Ureter (tissue), 1 donor: ENCODE data around the gene TRIM40. TPM values are rescaled to one million over a fixed set of nuclear protein-coding genes. Genes with fewer than 3 reads are reported as not detected.

Experiments used
- DNase-seq: peaks from one replicate; pipeline ENCODE4 v3.0.0-alpha.2; 2020; ENCODE audit warnings: low spot score
- total RNA-seq: library from RNA; stranded (reverse); gene quantifications from one replicate; pipeline ENCODE4 v1.2.4, GENCODE V29; 2023
- donor health status: DM: yes; HTN: yes; CAD: no.

Gene TRIM40, protein sequence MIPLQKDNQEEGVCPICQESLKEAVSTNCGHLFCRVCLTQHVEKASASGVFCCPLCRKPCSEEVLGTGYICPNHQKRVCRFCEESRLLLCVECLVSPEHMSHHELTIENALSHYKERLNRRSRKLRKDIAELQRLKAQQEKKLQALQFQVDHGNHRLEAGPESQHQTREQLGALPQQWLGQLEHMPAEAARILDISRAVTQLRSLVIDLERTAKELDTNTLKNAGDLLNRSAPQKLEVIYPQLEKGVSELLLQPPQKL
- total RNA-seq, result not detected

DNA sequence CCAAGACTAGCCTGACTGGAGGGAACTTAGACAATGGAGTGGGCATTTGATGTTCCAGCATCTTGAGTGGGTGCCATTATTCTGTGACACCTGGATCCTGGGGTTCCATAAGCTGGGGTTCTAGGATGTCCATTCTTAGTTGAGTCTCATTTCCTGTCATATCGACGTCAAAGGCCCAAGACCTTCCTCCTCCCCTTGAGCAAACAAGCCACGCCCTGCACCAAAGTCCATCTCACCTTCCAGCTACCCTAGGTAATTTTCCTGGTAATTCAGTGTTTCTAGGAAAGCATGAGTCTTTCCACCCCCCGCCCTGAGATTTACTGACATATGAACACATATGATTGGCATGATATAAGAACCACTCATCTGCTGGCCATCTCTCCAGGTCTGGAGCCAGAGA lies at the start of gene TRIM40:
Gene TRIM40, plus strand, starts transcription at position 384 of the 400 bp plus-strand sequence. CDS start 897 bp downstream, outside the sequence.
- no peak for DNase-seq

DNA sequence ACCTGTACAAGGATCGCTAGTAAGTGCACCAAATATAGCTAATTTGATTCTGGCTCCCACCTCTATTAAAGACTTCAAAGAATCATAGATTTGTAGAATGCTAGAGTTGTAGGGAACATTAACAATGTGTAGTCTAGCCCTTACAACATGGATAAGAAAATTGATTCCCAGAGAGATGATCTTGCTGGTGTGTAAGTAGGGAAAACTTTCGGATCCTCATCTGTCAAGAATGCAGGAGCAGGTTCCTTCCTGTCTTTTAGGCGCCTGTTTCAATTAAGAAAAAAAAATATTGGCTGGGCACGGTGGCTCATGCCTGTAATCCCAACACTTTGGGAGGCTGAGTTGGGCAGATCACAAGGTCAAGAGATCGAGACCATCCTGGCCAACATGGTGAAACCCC lies 48.1 kb upstream of the TRIM40 start:
- no peak for DNase-seq

- peak; percentile 73 for DNase-seq
Observed at GRCh38 chr6:30091577-30092381, 44.2 kb upstream of the TRIM40 start.

- DNase-seq, result no peak
Observed at GRCh38 chr6:30092852-30093543, 42.9 kb upstream of the TRIM40 start.

DNA sequence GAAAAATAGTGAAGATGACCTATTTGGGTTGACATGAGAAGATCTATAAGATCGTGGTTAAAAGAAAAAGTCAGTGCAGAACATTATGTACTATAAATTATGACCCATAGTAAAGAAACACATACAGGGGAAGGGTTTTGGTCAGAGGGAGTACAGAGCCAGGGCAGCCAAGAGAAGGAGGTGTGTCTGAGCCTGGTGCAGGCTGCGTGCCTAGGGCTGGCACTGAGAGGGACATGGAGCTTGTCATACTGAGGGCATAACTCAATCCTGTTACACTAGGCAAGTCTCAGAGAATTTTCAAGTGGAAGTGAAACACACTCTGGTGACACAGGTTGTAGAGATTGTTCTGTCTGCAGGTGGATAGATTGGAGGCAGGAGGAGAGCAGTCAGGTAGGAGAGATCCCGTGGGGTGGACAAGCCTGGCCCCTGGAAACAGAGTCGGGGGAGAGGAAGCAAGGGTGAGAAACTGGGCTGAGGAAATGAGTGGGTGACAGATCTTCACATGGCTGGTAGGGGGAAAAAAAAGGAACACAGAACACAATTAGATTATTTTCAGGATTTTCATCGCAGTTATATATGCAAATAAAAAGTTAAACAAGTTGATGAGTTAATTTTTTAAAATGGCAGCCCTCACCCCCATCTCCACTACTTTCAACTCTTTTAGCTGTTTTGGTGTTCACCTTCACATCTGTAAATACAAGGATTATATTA lies 41.8 kb upstream of the TRIM40 start:
- no peak for DNase-seq

GRCh38 chr6:30096829-30097228 lies 39.1 kb upstream of the TRIM40 start:
- no peak for DNase-seq

DNA sequence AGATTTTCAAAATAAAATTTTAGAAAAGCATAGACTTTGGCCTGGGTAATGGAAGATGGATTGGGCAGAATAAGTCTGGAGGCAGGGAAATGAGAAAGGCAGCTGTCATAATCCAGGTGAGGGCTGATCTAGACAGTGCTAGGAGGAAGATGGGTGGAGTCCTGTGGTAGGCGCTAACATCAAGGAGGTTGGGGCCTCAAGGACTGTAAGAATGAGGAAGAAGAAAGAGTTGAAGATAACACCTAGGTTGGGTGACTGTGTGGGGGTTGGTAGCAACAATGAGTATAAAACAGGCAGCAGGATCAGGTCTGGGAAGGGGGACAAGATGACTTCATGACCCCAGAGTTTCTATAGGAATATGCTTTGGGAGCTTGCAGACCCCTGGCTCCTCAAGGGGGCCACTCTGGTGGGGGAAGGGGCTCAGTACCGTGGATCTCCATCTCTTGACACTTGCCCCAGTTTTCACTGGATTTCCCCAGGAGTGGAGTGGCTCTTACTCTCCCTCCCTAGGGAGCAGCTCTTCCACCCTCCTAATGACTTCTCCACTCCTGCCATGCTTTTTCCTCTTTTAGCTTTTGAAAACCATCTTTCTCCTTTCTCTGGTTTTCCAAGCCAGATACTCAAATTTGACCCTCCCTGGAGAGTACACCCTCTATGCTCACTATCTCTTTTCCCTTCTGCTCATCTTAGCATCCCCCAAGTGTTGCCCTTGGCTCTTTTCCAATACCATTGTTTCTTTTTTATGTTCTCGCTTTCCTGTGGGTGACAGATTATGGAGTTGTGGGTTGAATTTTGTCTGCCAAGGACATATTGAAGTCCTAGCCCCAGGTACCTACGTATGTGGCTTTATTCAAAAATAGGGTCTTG lies 37.8 kb upstream of the TRIM40 start:
- DNase-seq, result no peak

- DNase-seq, result no peak
Observed at GRCh38 chr6:30100154-30100553, 35.8 kb upstream of the TRIM40 start.

DNA sequence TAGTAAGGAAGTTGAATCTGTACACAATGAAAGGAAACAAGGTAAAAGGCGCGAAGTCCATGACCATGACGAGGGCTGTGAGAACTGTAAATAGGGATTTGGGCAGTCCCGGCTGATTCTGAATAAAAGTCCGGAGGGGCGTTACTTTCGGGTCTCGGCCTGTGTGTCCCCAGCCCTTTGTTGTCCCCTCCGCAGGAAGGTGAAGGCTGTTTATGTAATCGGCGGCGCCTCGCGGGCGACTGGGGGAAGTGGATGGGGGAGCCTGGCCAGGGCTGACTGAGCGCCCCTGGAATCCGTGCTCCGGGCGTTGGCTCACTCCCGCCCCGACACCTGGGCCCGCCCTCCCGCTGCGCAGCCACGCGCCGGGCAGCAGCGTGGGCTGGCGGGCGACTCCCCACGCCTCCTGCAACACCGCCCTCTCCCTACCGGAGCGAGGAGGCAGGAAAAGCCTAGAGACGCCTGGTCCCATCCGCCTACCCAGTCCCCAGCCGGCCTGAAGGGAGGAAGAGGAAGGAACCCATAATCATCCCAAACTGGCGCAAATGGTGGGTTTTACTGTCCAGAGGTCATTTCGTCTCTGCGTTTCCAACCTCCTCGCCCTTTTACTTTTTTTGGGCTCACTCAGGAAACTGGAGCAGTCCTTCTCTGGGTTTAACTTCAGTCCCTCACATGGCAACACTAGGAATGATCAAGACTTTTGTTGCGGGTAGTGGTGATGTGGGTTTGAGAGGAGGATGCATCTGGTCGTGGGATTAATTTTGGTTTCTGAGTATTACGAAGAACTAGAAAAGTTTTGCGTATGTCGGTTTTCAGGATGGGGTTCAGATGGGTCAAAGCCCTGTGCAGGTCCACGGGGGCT lies 35.1 kb upstream of the TRIM40 start:
- peak; percentile 67 for DNase-seq

- DNase-seq, result peak; percentile 90
Observed at GRCh38 chr6:30101444-30102413, 34.2 kb upstream of the TRIM40 start.

DNA sequence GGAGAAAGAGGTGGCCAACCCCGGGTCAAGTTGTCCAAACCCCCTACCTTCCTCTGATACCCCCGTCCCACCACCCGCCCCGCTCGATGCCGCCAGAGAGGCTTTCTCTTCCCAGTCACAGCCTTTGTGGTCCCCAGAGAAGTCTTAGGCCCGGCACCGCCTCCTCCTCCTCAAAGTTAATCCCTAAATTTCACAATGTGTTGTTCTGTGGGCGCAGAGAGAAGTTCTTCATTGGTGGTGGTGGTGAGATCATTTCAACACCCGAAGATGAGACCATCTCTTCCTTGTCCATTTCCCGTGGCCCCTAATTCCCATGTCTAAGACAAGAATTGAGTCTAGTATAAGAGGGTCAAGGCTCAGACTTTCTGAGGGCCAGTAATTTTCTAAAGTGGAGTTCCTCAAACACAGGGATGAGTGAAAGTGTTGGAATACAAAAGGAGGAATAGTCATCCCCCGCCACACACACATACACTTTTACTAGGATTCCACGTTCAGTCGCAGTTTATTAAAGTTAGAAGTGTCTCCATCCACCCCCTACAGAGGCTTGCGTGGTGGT lies 33.4 kb upstream of the TRIM40 start:
- DNase-seq, result peak; percentile 68

- DNase-seq, result peak; percentile 90
Observed at GRCh38 chr6:30102970-30103871, 32.7 kb upstream of the TRIM40 start.

DNA sequence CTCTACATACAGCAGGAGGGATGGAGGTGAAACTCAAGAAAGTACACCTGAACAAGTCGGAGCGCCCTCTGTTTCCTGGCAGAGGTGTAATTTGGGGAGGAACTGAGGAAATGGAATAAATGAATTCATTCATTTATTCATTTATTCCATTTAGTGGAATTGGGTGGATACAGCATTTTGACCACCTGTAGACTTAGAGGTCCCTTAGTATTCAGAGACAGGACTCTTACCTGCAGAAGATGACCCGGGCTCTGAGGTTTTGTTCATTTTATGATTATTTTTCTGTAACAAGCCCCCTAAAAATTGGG lies 32.1 kb upstream of the TRIM40 start:
- DNase-seq, result no peak

GRCh38 chr6:30104661-30105060 lies 31.3 kb upstream of the TRIM40 start:
- DNase-seq, result no peak

GRCh38 chr6:30111266-30111856 lies 24.6 kb upstream of the TRIM40 start:
- no peak for DNase-seq

DNA sequence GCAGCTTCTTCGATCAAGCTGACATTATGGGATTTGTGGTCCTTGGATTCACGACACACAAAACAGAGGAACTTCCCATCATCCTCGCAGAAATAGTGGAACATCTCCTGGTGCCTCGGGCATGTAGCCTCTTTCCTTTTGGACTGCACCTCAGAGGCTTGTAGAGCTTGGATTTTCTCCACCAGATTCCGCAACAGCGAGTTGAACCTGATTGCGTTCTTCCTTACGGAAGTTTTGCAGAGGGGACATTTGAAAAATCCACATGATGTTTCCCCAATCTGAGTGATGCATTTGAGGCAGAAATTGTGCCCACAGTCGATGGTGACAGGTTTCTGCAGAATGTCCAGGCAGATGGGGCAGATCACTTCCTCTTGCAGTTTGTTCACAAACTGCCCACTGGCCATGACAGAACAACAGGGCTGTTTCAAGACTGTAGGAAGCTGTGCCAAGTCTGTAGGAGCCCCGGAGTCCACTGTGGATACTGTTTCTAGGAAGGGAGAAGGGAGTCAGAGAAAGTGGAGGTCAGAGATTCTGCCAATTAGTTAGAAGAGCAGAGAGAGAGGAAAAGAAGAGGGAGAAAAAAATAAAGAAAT lies 23.4 kb upstream of the TRIM40 start:
- DNase-seq, result no peak
